GM18520 (cell line): ENCODE results near the gene FAM171A1.
A peak's percentile ranks its signal among the peaks of the same experiment; 100 is the strongest.
"Not testable (repeated sequence)": the region's sequence is repeated elsewhere in the genome, so short reads cannot be mapped to it uniquely, and the experiment has no call there.

ENCODE experiments used
- ATAC-seq: cut with Tn5 transposase; IDR thresholded peaks from one replicate; pipeline ENCODE4 v1.9.1; 2021; ENCODE audit not compliant: unreplicated experiment

FAM171A1 gene

DNA sequence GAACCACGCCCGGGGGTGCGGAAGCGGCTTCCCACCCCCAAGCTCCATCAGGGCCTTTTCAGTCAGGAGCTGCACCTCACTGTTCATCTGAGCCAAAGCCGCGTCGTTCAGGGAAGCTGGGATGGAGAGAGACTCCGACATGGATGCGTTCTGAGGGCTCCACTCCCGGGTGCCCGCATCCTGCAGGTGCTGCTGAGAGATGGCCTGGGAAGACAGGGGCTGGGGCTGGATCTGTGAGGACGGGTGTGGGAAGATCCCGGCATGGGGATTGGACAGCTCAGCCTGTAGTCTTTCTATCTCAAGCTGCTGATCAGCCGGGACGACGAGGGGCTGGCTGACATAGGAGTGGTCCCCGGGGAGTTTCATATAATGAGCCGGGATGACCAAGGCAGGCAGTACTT lies 157.6 kb downstream of the FAM171A1 start:
- ATAC-seq = no peak

DNA sequence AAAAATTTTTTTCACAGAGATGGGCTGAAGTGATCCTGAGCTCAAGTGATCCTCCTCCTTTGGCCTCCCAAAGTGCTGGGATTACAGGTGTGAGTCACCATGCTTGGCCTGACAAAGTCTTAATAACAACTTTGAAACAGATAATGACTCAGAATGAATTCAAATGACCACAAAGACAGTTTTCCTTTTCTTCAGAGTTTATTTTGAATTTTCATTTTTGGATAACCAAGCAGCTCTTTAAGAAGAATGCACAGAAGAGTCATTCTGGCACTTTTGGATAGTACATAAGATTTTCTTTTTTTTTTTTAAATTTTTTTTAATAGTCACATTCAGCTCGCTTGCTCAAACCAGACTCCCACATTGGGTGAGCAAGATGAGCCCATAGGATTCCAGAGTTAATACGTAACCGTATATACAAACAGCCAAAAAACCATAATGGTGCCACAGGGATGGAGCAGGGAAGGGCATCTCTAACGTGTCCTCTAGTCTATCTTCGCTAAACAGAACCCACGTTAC lies 159.6 kb downstream of the FAM171A1 start:
- ATAC-seq = no peak

GRCh38 chr10:15210521-15210920 lies 160.6 kb downstream of the FAM171A1 start:
- no peak for ATAC-seq

- ATAC-seq = peak; percentile 46
Measured at GRCh38 chr10:15209827-15210509, 161.1 kb downstream of the FAM171A1 start.

DNA sequence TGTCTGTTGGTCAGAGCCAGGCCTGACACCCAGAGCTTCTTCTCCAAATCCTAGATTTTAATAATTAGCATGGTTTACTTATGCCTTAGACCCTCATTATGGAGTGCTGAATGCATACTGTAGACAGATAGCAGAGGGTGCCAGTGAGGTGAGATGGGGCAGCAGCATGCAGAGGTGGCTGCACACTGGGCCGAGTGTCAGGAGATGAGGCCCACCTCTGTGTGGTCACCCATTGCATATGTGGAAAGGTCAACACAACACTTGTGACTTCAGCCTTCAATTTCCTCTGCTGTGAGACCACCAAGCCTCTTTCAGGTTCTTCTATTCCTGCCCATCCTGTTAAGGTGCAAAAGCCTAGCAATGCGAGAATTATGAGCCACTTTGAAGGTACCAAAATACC lies 162.9 kb downstream of the FAM171A1 start:
- no peak for ATAC-seq

DNA sequence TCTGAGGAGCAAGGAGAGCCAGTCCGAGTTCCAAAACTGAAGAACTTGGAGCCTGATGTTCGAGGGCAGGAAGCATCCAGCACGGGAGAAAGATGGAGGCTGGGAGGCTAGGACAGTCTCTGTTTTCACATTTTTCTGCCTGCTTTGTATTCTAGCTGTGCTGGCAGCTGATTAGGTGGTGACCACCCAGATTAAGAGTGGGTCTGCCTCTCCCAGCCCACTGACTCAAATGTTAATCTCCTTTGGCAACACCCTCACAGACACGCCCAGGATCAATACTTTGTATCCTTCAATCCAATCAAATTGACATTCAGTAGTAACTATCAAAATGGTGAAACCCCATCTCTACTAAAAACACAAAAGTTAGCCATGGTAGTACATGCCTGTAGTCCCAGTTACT lies 163.7 kb downstream of the FAM171A1 start:
- not testable (repeated sequence) for ATAC-seq

GRCh38 chr10:15202639-15203038 lies 168.4 kb downstream of the FAM171A1 start:
- ATAC-seq = no peak

DNA sequence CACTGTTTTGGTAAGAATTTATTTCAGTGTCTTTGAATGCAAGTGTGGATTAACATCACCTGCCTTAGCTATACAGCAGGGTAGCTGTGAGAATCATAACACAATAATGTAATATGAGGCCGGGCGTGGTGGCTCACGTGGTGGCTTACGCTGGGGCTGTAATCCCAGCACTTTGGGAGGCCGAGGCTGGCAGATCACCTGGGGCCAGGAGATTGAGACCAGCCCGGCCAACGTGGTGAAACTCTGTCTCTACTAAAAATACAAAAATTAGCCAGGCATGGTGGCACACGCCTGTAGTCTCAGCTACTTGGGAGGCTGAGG lies 168.8 kb downstream of the FAM171A1 start:
- ATAC-seq = not testable (repeated sequence)

DNA sequence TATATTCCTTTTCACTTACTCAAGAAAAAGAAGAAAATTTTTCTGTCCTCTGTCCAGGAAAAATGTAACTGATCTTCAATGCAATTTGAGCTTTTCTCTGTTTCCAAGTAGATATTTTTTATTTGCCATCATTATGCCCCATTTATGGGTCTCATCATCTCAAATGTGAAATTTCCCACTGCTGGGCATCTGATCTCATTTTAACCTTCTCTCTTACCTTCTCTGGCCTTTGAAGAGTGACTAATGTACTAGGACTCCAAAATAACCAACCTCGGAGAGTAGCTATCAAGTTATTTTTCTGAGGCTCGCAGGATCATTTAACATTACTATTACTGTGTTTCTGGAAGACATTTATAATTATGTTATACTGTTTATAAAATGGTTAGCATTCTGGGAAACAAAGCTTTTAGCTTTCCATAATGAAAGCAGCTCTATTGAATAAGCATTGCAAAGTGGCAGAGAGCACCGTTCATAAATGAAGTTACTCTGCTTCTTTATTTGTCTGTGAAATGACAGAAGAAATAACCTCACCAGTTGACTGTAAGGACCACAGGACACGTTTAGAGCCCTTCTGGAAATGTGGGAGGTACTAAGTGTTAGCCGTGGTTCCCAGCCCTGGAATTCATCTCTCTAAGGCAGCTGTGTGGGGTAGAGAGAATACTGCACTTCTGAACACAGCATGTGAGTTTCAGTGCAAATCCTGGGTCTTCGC lies 169.3 kb downstream of the FAM171A1 start:
- ATAC-seq = no peak

DNA sequence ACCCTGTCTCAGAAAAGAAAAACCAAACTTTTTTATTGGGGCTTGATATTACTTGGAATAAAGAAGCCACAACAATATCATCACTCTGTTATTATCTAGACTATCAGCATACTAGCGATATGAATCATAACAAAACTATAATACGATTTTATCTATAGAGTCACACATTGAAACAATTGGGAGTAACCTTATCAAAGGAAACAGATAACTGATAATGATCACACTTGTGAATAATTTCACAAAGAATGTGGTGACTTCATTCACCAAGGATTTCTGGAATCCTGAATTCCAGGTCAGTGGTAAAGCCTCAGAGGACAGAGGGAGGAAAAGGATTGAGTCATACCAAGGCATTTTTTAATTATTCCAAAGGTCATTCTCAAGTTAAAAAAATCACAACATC lies 170.5 kb downstream of the FAM171A1 start:
- ATAC-seq = no peak

GRCh38 chr10:15197911-15198310 lies 173.2 kb downstream of the FAM171A1 start:
- ATAC-seq = no peak

GRCh38 chr10:15197276-15197675 lies 173.8 kb downstream of the FAM171A1 start:
- no peak for ATAC-seq

DNA sequence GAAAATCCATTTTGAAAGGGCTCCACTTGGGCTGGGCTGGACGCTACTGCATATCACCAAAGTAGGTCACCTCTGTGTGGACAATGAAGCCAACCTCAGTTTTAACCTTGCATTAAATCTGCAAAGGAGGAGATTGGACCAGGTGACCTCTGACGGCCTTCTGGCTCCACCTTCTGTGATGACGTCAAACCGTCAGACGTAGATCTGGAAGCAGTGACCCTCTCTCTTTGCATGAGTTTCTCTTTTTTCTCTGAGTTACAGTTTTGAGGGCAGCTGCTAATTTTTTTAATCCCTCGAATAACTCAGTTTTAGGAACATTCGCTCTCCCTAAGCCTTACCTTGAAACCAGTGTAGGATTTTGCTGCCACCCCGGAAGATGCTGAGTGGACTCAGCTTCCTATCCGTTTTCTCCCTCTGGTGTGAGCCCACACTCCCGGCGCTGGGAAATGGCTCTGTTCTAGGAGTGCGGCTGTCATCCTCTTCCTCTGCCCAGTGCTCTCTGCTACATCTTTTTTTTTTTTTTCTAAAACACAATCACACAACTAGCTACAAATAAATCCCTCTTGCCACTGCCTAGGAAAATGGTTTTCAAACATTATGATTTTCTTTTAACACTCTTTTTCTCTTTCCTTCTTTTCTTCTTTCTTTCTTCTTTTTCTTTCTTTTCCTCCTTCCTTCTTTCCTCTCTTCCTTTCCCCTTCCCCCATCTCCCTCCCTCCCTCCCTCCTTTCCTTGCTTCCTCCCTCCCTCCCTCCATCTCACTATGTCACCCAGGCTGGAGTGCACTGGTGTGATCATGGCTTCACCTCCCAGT lies 174.9 kb downstream of the FAM171A1 start:
- ATAC-seq = peak; percentile 61

DNA sequence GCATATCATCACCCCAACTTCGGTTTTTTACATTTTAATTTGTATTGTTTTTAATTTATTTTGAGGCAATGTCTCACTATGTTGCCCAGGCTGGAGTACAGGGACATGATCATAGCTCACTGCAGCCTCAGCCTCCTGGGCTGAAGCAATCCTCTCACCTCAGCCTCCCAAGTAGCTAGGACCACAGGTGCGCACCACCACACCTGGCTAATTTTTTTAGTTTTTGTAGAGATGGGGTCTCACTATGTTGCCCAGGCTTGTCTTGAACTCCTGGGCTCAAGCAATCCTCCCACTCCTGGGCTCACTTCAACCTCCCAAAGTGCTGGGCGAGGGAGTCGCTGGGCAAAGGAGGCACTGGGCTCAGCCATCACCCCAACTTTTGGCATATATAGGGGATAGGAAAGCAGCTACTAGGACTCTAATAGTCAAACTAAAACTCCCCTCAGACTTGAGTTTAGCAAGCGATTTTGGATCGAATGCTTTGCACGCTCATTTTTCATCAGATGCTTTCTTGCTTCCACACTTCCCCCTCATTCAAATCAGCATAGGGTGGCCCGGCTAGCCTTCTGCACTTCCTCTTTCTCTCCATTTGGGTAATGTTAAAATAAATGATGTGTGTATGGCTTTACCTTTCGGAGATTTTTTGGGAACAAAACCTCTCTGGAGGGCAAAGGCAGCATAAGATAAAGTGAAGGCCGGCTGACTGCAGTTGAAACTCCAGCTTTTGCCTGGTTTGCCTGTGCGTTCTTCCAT lies 181.8 kb downstream of the FAM171A1 start:
- no peak for ATAC-seq

- ATAC-seq = no peak
Measured at GRCh38 chr10:15188603-15189002, 182.5 kb downstream of the FAM171A1 start.

DNA sequence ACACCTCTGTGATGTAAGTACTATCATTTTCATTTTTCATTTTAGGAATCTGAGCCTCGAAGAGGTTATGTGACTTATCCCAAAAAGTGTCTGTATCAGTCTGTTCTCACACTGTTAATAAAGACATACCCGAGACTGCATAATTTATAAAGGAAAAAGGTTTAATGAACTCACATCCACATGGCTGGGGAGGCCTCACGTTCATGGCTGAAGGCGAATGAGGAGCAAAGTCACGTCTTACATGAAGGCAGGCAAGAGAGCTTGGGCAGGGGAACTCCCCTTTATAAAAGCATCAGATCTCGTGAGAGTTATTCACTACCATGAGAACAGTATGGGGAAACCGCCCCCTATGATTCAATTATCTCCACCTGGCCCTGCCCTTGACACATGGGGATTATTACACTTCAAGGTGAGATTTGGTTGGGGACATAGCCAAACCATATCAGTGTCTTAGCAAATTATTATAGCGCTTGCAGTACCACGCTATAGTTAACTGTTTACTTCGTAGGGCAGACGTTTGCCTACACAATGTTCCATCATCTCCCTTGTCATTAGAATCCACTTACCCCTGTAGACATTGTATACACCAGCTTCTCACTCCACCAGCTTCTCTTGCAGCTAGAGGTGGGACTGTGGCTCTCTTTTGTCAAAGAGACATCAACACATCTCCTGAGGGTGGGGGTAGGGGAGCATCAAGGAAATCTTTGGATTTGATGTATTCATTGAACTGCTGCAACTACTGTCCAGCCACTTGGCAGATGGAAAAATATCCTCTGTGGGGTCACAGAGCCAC lies 187.2 kb downstream of the FAM171A1 start:
- ATAC-seq = no peak

DNA sequence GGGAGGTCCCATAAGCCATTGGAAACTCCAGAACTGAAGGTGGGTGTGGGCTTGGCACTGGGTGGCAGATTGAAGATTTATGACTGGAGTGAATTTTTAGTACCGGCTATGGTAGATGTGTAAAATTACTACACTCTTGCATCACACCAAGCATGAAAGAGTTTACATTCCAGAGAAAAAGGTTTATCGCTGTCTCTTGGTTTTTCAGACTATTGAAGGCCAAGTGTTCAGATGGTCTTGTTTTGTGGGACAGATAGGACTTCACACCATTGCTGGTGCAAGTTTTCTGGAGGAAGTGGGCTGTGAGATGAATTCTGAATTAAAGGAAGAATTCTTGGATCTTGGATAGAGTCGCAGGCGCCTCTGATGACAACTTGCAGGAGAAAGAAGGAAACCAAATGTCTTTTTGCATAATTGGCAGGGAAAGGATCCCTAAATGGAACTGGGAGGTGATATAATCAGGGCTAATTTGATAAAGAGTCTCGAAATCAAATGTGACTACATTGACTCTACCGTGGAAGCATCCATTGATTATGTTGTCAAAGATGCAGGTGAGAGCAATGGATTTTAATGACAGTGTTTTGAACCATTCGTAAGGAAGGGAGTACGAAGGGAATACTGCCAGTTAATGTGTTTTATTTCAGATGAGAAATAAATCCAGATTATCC lies 188.4 kb downstream of the FAM171A1 start:
- ATAC-seq = no peak

GRCh38 chr10:15181576-15182156 lies 189.4 kb downstream of the FAM171A1 start:
- no peak for ATAC-seq

DNA sequence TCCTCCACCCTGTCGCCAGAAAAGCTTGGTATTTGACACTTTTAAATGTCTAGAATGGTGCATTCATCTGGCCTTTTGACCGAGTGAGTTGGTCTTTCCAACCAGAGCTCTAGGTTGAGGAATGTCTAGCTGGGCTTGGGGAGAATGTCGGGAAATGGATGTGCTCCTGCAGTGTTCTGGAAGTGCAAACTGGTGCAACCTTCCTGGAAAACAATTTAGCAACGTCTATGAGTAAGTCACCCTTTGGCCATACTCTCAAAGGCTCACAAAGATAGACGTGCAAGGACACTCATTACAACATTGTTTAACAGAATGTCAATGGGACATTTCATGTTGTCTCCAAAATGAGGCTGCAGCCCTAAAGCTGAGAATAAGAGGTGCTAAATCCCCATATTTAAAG lies 190.4 kb downstream of the FAM171A1 start:
- no peak for ATAC-seq
